DOHH2 (cell line): ENCODE results near the gene SIM1.

Experiments
- EZH2phosphoT487 ChIP-seq: fragments of 200-600 bp; sonication (generic); IDR thresholded peaks from 2 replicates; pipeline ENCODE4 v1.6.1; 2017; ENCODE audit warnings: borderline replicate concordance, mild to moderate bottlenecking, antibody characterized with exemption, low read length, moderate library complexity, mixed read lengths
- TF ChIP-seq, protein P1 (sequence below): fragments of 200-600 bp; sonication (generic); IDR thresholded peaks from one replicate; pipeline ENCODE4 v1.5.1; 2014; ENCODE audit warnings: antibody characterized with exemption, mild to moderate bottlenecking, low read depth, low read length; ENCODE audit not compliant: poor library complexity, severe bottlenecking

DNA sequence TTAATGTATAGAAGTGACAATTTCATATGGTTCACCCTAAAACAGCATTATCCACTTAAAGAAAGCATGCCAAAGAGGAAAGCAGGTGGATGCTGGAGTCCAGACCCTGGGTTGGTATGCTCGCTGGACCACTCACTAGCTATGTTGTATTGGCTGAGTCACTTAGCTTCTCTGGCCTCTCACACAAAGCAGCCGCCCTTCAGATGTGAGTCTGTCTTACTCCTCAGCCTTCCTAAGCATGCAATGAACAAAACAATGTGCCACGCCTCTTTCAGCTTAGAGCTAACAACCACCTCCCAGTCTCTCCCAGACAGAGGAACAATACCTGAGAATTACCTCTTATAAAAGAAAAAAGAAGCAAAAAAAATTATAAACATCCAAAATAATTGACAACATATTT is 29.4 kb downstream of the SIM1 start:
- TF ChIP-seq, protein P1, sequence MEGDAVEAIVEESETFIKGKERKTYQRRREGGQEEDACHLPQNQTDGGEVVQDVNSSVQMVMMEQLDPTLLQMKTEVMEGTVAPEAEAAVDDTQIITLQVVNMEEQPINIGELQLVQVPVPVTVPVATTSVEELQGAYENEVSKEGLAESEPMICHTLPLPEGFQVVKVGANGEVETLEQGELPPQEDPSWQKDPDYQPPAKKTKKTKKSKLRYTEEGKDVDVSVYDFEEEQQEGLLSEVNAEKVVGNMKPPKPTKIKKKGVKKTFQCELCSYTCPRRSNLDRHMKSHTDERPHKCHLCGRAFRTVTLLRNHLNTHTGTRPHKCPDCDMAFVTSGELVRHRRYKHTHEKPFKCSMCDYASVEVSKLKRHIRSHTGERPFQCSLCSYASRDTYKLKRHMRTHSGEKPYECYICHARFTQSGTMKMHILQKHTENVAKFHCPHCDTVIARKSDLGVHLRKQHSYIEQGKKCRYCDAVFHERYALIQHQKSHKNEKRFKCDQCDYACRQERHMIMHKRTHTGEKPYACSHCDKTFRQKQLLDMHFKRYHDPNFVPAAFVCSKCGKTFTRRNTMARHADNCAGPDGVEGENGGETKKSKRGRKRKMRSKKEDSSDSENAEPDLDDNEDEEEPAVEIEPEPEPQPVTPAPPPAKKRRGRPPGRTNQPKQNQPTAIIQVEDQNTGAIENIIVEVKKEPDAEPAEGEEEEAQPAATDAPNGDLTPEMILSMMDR, result no peak
- no peak for TF ChIP-seq EZH2phosphoT487
